HG02571 (cell line): Measurements from ENCODE around the gene TMEM119.
"Not testable (repeated sequence)": the region's sequence is repeated elsewhere in the genome, so short reads cannot be mapped to it uniquely, and the experiment has no call there.

Experiments
- ATAC-seq: cut with Tn5 transposase; IDR thresholded peaks from one replicate; pipeline ENCODE4 v1.9.1; 2021; ENCODE audit warnings: mild to moderate bottlenecking, moderate library complexity; ENCODE audit not compliant: unreplicated experiment

The TMEM119 gene

GRCh38 chr12:108586306-108586705 lies 11.6 kb downstream of the TMEM119 start:
- ATAC-seq, result no peak

GRCh38 chr12:108585864-108586263 lies 12.0 kb downstream of the TMEM119 start:
- no peak for ATAC-seq

GRCh38 chr12:108584456-108585065 lies 13.3 kb downstream of the TMEM119 start:
- ATAC-seq, result no peak

- no peak for ATAC-seq
Observed at GRCh38 chr12:108583991-108584390, 13.9 kb downstream of the TMEM119 start.

- no peak for ATAC-seq
Observed at GRCh38 chr12:108582978-108583770, 14.7 kb downstream of the TMEM119 start.

GRCh38 chr12:108582509-108582908 lies 15.4 kb downstream of the TMEM119 start:
- no peak for ATAC-seq

GRCh38 chr12:108581311-108582227 lies 16.3 kb downstream of the TMEM119 start:
- ATAC-seq, result no peak

- no peak for ATAC-seq
Observed at GRCh38 chr12:108580531-108580930, 17.4 kb downstream of the TMEM119 start.

- no peak for ATAC-seq
Observed at GRCh38 chr12:108578813-108579212, 19.1 kb downstream of the TMEM119 start.

GRCh38 chr12:108578264-108578663 lies 19.6 kb downstream of the TMEM119 start:
- ATAC-seq, result no peak

- ATAC-seq, result no peak
Observed at GRCh38 chr12:108577458-108577857, 20.4 kb downstream of the TMEM119 start.

- no peak for ATAC-seq
Observed at GRCh38 chr12:108576660-108577234, 21.1 kb downstream of the TMEM119 start.

GRCh38 chr12:108575199-108575912 lies 22.5 kb downstream of the TMEM119 start:
- ATAC-seq, result no peak

GRCh38 chr12:108574276-108574675 lies 23.6 kb downstream of the TMEM119 start:
- not testable (repeated sequence) for ATAC-seq

- no peak for ATAC-seq
Observed at GRCh38 chr12:108573317-108573716, 24.6 kb downstream of the TMEM119 start.

GRCh38 chr12:108572166-108572790 lies 25.6 kb downstream of the TMEM119 start:
- no peak for ATAC-seq

GRCh38 chr12:108571609-108572165 lies 26.2 kb downstream of the TMEM119 start:
- no peak for ATAC-seq

- no peak for ATAC-seq
Observed at GRCh38 chr12:108570743-108571608, 26.9 kb downstream of the TMEM119 start.
